Inflammatory macrophage (primary cell): ENCODE results near the gene MTR.

Experiments
- DNase-seq, 2 donors: peaks; one replicate each; pipeline ENCODE4 v3.0.0-alpha.2; 2020 to 2022

Gene MTR

DNA sequence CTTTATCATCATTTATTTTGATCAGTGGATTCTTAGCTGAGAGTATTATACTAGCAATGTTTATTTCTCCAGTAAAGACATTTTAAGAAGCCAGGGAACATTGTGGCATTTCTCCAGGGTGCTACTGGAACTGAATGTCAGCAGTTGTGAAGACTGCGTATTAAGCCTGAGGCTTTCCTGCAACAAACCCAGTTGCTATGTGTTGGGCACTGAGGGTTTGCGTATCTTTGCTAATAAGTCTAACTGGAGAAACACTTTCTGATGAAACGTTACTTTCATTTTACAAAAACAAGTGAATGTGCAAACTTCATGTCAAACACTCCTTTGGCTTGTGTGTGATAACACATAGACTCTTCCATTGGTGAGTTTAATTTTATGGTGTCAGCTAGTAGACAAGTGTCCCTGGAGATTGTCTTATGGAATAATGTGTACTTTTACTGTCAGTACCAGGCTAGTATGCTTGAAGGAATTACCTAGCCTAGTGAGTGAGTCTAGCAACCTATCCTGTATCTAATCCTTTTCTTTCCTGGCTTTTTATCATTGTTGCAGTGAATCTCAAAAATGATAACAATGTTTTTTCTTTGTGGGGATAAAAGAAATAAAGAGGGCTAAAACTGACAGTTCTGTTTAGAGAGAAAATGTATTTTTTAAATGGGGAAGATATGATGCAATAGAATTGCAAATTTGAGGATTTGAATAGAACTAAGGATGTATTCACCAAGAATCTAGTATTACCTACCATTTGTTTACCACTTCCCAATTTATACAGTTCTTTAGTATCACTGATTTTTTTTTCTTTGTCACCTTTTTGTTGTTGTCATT is 70.1 kb downstream of the MTR start:
- peak in 1 of 2 donors; percentile 26 for DNase-seq

DNA sequence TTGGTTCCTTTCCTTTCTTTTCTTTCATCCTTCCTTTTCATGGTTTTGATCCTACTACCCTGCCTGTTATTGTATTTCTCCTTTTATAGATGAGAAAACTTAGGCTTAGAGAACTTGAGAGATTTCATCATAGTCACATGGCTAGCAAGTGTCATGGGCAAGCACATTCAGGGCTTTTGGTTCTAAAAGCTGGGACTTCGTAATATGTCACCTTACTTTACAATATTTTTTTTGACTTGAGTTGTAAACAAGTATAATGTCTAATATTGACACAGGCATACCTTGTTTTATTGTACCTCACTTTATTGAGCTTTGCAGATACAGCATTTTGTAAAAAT is 70.7 kb downstream of the MTR start:
- peak; percentile 46 to 47 for DNase-seq

DNA sequence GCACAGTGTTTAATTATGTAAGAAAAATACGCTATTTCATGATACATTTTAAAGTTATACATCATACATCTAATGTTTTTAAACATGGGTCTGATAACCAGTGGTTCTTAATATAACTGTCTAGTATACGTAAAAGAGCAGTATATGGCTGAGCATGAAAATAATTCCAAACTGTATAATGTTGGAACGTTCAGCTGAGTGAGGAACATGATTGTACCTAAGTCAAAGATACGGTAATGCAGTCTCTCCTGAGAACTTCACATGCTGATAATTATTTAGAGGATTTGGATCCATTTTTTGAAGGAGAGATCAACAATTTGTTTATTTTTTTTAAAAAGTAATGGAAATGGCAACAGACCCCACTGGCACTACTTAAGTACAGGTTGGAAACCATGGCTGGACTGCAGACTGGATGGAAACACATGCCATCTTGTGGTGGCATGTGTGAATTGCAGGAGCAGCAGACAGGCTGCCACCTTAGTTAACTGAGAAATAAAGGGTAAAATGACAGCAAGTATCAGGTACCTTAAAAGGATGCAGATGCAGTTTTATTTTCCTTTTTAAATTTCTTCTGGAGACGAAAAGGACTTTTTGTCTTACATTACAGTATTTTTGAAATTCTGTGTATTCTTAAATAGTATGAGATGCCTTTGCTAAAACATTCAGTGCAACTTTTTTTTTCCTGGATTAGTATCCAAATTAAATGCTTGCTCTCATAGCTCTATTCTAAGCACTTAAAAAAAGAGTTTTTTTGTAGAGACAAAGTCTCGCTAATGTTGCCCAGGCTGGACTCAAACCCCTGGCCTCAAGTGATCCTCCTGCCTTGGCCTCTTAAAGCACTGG is 73.8 kb downstream of the MTR start:
- peak; percentile 59 to 63 for DNase-seq

DNA sequence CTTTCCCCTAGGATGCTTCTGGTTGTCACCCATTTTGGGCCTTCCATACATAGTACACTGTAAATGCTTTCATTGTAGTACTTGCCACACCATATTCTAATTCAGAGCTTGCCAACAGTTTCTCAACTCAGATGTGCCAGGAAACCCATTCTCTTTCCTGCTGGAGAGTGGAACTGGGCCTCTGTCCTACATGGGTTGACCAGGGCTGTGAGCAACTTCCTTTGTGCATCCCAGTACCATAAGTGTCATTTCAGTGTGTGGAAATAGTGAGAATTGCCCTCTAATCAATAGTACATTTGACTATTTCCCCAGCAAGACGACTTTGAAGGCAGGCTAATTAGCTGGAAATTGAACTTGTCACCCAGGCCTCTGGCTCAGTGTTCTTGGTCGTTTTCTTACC is 74.8 kb downstream of the MTR start:
- DNase-seq: peak; percentile 8 to 16

DNA sequence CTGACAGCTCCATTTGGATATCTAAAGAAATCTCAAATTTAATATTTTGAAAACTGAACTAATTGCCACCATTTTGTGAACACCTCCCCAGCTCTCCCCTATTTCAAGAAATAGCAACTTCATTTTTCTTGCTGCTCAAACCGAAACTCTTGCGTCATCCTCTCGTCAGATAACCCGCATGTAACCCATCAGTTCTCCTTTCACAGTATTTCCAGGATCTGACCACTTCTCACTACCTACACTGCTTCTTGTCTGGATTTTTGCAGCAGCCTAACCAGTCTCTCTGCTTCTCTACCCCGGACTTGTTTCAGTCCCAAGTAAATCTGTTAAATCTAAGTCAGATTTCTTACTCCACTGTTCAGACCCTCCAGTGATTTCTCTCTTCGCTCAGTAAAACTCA is 75.6 kb downstream of the MTR start:
- peak; percentile 87 for DNase-seq

DNA sequence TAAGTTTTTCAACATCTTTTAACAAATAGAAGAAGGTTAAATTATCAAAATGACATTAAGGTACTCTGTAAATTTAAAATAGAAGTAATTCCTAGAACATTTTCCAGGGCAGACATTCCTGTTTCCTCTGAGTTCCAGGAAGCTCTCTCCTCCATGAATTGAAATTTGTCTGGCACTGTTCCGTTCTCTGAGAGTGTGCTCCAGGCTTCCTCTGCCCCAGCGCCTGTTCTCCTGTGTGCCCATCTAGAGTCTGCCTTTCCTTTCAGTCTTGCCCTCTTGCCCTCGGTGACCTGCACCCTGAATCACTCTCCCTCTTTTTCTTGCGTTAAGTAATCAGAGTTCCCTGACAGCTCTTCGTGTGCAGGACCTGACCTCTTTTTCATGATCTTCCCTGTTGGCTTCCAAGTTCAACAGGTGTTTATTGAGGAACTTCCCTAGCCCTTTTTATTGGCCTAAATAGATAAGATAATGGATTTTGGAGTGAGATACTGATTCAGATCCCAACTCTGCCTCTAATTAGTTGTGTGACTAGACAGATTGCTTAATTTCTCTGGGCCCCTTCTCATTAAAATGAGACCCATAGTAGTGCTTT is 77.1 kb downstream of the MTR start:
- no peak for DNase-seq

DNA sequence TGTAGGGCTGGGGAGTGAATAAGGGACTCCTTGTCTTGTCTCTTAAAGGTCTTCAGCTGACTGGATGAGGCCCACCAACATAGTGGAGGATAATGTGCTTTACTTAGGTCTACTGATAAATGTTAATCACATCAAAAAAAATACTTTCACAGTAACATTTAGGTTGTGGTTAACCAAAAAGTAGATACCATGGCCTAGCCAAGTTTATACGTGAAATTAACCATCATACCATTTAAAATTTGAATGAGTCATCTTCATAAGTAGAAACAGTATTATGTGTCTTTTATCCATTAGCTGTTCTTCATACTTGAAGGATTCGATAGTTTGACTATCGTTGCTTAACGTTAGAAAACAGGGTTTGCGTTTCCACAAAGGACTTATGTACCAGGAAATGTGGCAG is 80.9 kb downstream of the MTR start:
- no peak for DNase-seq

DNA sequence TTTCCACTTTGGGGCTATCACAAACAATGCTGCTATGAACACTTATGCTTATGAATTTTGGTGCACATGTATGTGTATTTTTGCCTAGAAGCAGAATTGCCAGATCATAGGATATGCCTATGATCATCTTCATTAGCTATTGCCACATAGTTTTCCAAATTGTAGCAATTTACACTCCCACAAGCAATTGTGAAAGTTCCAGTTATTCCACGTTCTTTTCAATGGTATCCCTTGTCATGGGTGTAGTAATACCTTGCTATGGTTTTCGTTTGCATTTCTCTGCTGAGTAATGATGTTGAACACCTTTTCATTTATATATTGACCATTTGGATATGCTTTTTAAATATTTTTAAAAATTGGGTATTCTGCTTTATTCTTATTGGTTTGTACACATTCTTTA is 82.6 kb downstream of the MTR start:
- no peak for DNase-seq

DNA sequence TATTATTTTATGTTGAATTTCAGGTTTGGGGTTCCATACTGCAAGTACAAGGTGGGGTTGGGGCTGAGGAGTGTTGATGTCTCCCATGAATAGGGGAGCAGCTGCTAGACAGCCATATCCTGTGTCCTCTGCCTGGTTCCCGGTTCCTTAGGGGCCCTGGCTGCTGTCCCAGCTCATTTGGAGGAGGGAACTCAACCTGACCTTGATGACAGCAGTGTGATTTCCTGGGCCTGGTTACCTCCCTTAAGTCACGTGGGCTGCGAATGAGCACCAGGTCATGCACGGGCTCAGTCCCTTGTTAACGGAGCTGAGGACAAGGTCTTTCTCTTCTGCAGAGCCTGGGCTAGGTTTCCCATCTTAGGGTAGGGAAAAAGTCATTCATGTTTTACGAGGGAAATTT is 85.1 kb downstream of the MTR start:
- DNase-seq: no peak

DNA sequence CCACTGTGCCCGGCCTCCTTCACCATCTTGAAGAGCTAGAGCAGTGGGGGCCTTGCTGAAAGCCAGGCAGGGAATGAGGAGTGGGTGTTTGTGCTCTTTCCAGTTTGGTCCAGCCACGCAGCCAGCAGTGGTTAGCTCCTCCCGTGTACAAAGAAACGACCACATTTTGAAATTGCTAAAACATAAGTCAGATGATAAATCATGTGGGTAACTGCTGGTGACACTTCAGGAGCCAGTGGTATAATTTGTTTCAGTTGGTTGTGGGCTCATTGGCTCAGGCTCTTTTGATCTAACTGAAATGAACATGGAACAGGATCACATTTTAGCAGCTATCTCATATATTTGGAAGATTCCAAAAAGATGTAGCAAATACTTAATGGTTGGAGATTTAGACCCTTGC is 87.6 kb downstream of the MTR start:
- no peak for DNase-seq

DNA sequence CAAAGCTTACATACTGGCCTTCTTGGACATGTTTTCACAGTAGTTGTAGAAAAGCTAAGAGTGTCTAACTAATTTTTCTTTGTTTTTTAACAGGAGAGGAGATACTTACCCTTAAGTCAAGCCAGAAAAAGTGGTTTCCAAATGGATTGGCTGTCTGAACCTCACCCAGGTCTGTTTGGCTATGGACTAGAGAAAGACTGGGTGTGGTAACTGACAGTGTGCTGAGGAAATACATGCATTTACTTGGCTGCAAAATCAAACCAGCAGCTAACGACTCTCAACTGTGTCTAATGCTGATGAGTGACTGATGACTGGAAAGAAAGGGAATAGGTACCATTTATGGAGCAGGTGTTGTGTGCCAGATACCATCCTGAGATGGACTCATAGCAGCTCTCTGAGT is 91.1 kb downstream of the MTR start:
- no peak for DNase-seq

DNA sequence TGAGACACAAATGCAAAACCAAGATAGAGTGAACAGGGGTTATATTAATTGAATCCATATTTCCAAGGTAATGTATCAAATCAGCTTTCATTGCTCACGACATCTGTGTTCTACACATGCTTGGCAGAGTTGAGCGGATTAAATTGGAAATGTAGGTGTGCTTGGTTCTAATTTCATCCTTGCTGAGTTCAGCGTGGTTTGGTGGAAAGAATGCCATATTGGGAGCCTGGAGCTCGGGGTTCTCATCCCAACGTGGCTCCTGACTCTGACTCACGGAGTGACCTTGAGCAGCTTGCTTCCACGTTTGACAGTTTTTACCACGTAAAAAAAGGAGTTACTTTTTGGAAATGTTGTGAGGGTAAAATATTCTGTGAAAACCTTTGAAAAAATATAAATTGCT is 92.0 kb downstream of the MTR start:
- no peak for DNase-seq

DNA sequence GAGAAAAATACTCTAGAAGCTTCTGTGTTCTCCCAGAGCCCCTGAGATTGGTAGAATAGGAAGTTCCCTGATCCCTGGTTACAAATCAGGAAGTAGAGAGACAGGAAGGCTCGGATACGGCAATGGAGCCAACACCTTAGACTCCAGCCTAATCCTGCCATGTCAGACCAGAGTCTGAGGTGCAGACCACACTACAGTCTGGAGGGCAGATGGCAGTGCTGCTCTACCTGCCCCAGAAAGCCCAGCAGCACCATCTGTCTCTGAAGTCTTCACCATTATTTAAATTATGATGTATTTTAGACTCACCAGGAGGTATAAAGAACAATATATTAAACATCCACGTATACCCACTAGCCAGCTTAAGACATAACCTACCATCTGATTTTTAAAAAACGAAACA is 93.0 kb downstream of the MTR start:
- DNase-seq: no peak

DNA sequence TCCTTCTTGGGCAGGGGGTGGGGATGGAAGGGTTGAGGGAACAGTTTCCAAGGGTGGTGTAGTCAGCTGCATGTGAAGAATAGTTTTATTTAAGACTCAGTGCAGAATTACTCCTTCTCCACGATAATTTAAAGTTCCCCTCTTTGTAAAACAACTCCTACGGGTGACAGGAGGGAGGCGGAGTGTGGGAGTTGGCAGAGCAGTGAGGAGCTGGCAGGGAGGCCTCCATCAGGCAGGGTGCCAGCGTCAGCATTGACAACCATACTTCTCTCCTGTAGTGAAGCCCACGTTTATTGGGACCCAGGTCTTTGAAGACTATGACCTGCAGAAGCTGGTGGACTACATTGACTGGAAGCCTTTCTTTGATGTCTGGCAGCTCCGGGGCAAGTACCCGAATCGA is 93.8 kb downstream of the MTR start:
- no peak for DNase-seq

DNA sequence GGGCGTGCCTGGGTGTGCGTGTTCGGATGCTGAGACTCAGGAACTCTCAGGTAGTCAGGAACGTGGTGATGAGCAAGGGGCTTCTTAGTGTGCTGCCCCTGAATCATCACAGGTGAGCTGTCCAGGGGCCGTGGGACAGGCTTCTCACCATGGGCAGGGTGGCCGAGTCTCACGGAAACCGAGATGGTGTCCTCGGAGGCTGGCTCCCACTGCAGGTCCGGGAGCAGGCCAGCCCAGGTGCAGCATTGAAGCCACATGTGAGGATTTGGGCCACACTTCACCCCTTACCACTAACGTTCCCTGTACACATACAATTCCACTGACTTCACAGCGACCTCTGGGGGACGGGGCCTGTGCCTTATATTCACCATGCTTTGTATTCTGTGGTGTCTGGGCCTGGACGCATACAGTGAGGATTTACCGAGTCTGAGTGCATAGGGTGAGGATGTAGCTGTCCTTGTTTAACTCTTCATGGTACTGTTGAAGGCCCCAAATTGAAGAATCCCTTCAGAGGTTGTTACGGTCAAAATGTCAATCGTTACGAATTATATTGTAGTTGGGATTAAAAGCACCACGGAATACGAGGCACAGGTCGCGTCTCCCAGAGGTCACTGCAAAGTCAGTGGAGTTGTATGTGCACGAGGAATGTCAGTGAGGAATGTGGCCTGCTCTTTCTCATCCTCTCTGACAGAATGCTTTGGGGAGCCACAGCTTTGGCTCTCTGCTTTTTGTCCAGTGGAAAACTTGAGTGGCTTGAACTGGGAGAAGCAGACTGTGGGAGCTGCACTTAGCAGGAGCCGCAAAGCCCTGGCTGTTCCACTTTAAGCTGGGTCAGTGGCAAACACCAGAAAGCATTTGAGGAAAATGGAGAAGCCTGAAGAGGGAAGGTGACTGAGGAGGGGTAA is 95.3 kb downstream of the MTR start:
- DNase-seq: no peak

DNA sequence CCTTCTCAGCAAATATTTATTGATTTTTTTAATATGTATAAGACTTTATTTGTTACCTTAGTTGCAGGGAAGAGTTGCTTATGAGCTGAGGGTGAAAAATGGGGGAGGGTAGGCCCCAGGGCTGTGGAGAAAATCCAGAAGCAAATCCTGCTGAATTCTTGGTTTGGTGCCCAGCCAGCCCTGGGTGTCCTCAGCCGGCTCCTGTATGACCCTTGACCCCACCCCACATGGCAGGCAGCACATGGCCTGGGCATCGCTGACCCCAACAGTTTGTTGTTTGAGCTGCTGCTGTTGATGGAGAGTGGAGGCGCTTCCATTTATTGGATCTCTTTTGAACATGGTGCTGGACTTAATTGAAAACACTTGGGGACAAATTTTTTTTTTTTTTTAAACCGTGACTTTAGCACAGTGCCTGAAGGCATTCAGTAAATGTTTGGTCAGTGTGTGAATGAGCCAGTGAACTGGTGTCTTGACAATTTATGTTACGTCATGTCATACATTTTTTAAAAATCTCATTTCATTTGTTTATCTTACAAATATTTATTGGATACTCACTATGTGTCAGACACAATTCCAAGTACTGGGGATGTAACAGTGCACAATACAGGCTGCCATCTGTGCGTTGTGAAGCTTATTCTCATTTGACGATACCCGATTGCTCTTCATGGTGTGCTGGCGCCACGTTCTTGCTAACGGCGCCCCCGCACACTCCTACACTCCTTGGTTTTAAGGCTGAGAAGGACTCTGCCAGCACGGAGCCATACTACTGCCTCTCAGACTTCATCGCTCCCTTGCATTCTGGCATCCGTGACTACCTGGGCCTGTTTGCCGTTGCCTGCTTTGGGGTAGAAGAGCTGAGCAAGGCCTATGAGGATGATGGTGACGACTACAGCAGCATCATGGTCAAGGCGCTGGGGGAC is 98.8 kb downstream of the MTR start:
- DNase-seq: no peak

DNA sequence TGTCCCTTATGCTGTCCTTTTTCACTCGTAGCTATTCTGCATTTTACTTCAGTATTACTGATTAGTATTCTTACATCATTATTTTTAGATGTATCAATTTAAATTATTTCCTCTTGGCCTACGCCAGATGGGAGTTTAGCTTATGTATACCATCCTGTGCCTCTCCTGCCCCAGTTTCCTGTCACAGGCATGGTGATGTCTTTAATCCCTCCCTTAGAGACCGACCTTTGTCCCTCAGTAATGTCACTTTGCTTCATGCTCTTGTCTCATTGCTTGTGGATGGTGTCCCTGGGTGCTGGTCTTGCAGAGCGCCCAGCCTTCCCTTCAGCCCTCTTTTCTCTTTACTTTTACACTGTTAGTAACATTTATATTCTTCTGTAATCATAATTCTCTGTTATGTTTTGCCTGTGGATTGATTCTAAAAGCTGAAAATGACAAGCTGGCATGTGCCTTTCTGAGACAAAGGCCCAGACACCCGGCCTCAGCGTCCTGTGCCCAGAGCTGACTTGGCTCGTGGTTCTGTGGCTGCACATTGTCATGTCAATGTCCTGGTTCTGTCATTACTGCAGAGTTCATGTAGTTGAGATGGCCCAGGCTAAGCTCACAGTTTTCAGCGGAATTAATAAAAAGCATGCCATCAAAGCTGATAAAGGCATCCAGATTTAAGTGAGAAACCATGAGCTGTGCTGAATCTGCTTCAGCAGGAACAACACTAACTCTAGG is 100.7 kb downstream of the MTR start:
- no peak for DNase-seq

DNA sequence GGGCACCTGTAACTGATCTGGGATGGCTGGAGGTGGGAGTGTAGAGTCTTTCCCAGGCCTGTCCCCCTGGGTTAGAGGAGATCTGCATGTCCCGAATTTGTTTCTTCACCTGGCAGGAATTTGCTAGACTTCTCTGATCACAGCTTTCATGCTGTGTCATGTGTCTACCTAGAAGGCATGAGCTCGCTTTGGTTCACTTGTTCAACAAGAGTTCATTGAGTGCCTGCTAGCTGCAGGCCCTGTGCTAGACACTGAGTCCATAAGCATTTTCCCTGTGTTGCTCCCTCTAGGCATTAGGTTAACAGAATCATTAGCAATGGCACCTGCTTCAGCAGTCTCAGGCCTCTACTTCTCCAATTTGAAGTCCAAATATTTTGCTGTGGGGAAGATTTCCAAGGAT is 101.6 kb downstream of the MTR start:
- no peak for DNase-seq

DNA sequence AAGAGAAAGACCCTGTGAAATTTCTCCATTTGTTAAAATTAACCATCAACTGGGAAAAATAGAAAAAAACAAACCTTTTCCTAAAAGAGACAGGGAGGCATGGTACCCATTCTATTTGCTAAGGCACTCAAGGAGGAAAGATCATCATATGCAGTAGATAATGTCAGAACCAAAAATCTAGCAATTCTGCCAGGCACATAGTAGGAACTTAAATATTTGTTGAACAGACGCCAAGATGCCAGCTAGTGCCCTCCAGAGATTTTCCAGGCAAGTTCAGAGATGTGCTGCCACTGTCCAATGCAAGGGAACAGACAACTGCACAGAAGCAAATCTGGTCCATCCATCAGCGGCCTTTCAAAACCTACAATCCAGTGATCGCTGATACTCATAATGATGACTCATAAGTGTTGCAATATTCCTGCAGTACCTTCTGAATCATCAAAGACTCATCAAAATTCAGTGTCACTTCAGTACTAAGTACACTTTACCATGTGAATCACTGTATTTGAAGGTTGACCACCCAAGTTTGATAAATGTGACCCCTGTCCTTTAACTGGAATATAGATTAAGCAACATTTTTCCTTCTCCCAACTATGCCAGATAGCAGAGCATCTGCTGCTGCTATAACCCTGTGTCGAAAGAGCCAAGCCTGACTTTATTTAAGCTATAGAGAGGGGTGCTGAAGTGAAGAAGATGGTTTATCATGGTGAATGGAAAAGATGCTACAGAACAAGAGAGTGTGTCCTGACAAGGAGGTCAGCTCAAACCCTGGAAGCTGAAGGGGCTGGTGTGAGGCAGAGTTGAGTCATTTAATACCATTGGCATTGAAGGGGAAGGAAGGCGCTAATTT is 110.0 kb downstream of the MTR start:
- DNase-seq: peak; percentile 23 to 36

DNA sequence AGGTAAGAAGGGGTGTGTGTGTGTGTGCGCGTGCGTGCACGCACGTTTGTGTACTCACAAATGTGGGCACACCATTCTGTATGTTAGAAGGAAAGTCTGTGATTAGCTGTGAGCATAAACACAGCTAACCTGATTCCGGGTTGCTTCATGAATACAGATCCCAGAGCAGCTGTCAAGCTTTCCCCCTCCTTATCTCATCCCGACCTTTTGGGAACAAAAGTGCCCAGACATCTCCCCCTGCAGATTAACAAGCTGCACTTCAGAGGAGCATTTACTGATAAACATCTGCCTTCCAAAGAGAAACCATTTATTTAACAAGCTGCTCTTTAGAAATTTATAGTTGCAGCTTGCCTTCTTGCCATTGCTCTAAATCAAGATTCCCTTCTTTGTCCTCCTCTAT is 112.1 kb downstream of the MTR start:
- no peak for DNase-seq
